ENCODE results near the gene ACACA.

The ACACA gene

DNA sequence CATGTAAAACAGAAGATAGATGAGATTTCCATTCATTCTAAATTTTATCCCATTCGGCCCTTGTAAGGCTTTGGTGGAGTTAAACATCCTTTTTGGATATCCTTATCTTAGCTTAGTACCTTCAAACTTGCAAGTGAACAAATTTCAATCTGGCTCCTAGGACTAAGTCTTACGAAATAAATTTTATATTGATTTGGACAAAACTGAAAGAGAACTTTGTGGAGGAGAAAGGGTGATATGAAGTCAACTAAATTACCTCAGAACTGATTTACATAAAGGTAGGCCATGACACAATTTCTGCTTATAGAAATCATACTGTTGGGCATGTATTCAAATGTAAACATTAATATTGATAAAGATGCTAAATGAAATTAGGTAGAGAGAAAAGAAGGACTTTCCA is 206.1 kb downstream of the ACACA start:
- no peaks in the 10 kb centered on the region for H3K9me3 Mint-ChIP-seq
- no peak overlapping the region for H3K4me3 Mint-ChIP-seq
- no peaks in the 10 kb centered on the region for H3K4me1 Mint-ChIP-seq
- H3K36me3 Mint-ChIP-seq = peaks cover 13% of the 10 kb centered on the region
- CTCF ChIA-PET = no interaction called here
- no peaks in the 10 kb centered on the region for H3K27me3 Mint-ChIP-seq
- no peak overlapping the region for H3K27ac Mint-ChIP-seq
- DNase-seq = no peak

DNA sequence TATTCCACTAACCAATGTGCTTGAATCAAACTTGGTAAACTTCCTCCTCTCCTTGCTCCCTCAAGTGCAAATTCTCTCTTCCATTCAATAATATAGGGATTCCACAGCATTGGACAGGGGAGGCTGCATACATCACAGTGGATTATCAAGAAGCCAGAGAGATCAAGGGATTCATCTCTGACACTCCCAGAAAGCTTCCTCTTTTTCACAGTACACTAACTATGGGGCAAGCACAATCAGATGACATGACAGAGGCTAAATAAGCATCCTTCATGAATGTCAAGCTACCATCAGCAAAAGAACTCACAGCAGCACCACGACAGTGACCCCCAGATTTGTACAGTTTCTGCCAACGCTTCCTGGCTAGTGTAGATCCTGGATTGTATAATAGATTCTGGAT is 209.3 kb downstream of the ACACA start:
- peaks cover 10% of the 10 kb centered on the region for H3K36me3 Mint-ChIP-seq
- CTCF ChIA-PET = interaction anchor here (0.9 to 1.3 kb wide), 2 partner anchors 10 to 16 kb away, joined by 4 read pairs; no protein-coding TSS in a partner anchor

DNA sequence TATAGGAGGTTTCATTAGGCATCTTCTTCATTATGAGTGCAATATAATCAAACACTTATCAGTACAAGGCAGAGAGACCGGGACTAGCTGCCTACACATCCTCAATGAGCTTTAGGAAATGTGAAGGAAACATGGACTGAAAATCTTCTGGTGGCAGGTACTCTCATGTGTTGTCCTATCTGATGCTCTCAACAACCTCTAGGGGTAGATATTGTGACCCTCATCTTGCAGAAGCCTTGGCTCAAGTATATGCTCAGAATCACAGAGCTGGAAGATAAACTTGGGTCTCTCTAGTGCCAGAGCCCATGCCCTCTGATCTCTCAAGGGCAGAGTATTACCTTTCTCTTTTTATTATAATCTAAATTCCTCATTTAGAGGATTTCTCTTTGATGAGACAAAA is 212.4 kb downstream of the ACACA start:
- no peak for DNase-seq
- H3K9me3 Mint-ChIP-seq = no peaks in the 10 kb centered on the region
- peaks cover 16% of the 10 kb centered on the region for H3K36me3 Mint-ChIP-seq
- no peak overlapping the region for H3K4me3 Mint-ChIP-seq
- H3K27me3 Mint-ChIP-seq = no peaks in the 10 kb centered on the region
- H3K4me1 Mint-ChIP-seq = no peaks in the 10 kb centered on the region
- no peak overlapping the region for H3K27ac Mint-ChIP-seq
- CTCF ChIA-PET = no interaction called here

More for the DNA sequence above, 209.3 kb downstream of the ACACA start:
- H3K4me1 Mint-ChIP-seq = no peaks in the 10 kb centered on the region
- H3K9me3 Mint-ChIP-seq = no peaks in the 10 kb centered on the region
- H3K27ac Mint-ChIP-seq = no peak overlapping the region
- DNase-seq = no peak
- H3K4me3 Mint-ChIP-seq = no peak overlapping the region
- H3K27me3 Mint-ChIP-seq = no peaks in the 10 kb centered on the region

DNA sequence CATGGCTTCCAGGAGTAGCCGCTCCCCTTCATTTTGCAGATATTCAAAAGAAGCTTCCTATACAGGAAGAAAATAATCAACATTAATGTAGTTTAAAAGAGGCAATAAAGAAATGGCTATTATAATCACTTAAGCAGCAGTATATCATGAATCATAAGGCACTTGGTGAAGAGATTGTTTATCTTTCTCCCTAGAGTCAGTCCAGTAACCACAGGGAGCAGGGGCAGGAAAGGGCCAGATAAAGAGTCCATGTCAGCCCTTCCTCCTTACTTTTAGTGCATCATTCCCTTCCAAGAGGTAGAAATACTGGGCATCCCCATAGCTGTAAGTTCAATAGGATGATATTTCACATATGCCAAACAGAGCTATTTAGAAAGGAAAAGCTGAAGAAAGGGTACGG is 215.4 kb downstream of the ACACA start:
- no peaks in the 10 kb centered on the region for H3K4me1 Mint-ChIP-seq
- no peaks in the 10 kb centered on the region for H3K27me3 Mint-ChIP-seq
- H3K36me3 Mint-ChIP-seq = peaks cover 25% of the 10 kb centered on the region
- H3K4me3 Mint-ChIP-seq = no peak overlapping the region
- CTCF ChIA-PET = interaction anchor here (0.7 kb wide), 1 partner anchor 16 kb away, joined by 3 read pairs; no protein-coding TSS in a partner anchor
- H3K9me3 Mint-ChIP-seq = no peaks in the 10 kb centered on the region
- no peak for DNase-seq
- no peak overlapping the region for H3K27ac Mint-ChIP-seq

DNA sequence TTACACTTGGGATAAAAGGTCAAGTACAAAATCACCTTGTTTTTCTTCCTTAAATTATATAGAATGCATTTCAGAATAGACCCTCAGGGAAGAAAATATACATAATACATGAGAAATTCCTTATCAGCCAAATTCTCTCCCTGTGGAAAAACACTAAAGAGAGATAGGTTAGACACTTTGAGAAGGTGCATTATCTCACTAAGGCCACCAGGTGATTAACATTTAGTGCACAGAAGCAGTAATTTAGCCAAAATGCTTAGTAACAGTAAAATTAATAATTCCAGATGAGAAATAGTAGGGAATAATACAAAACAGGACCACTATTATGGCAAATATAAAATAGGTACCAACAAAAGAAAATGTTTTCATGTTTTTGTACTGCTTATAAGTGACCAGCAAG is 216.1 kb downstream of the ACACA start:
- CTCF ChIA-PET = interaction anchor here (0.6 kb wide), 1 partner anchor 14 kb away, joined by 3 read pairs; no protein-coding TSS in a partner anchor
- DNase-seq = no peak

DNA sequence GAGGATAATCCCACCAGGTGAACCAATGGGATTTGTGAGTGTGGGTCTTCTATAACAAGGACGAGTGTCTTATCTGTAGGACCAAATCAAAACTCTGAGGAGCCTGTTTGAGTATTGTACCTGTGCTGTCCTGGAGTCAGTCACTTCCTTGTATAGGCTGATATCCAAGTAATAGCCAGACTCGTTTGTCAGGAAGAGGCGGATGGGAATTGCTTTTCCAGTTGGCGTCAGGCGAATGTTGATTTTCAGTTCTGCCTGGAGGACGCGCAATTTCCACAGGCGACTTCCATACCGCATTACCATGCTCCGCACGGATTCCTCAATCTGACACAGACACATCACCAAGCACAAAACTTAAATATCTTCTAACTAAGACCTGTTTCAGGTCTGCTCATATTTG is 218.5 kb downstream of the ACACA start:
- Mint-ChIP-seq H3K27me3 (no peaks in the 10 kb centered on the region), H3K27ac (no peak overlapping the region), H3K4me3 (no peak overlapping the region), H3K9me3 (no peaks in the 10 kb centered on the region), H3K36me3 (peaks cover 25% of the 10 kb centered on the region), H3K4me1 (no peaks in the 10 kb centered on the region)
- DNase-seq = no peak
- CTCF ChIA-PET = no interaction called here

More for the DNA sequence above, 216.1 kb downstream of the ACACA start:
- Mint-ChIP-seq H3K27ac (no peak overlapping the region), H3K4me1 (no peaks in the 10 kb centered on the region), H3K36me3 (peaks cover 27% of the 10 kb centered on the region), H3K4me3 (no peak overlapping the region), H3K27me3 (no peaks in the 10 kb centered on the region), H3K9me3 (no peaks in the 10 kb centered on the region)

DNA sequence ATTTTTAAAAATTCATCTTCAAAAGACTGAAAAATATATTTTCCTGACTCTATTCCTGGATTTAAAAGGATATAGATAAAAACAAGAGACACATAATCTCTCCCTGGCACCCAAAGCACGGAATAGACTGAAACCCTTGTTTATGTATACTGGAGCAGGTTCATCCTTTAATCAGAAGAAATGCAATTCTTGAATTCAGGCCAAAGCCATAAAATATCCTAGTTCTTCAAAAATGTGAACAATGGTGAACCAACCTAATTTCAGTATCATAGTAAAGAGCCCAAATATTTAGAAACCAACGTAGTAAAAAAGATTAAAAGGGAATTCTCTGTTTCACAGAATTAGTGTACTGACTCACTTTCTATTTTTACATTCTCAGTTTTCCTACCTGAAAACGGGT is 219.4 kb downstream of the ACACA start:
- no peak overlapping the region for H3K4me3 Mint-ChIP-seq
- no peaks in the 10 kb centered on the region for H3K4me1 Mint-ChIP-seq
- H3K36me3 Mint-ChIP-seq = peaks cover 22% of the 10 kb centered on the region
- H3K27ac Mint-ChIP-seq = no peak overlapping the region
- no peak for DNase-seq
- CTCF ChIA-PET = no interaction called here
- no peaks in the 10 kb centered on the region for H3K9me3 Mint-ChIP-seq
- no peaks in the 10 kb centered on the region for H3K27me3 Mint-ChIP-seq

DNA sequence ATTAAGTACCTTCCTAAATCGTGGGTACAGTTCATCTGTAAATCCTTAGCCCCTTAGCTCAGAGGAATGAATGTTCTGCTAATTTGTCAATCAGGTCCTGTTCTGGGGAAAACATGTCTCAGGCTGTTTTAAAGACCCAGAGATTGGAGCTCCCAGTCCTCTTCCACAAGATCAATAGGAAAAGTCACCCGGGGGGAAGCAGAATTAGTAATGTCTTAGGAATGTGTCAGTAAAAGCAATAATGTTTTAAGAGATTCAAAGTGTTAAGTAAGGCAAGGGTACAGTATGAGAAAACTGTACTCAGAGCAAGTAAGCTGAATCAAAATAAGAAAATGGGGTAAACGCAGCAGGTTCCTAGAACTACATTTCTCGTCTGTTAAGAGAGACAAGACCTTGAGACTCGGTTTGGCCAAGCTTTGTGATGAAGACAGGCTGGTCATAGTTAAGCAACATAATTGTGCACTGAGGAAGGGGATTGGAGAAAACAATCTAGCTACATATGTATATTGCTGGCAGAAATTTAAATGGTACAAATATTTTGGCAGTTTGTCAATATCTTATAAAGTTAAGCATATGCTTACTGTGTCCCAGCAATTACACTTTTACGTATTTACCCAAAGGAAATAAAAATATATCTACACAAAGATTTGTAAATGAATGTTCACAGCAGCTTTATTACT is 223.7 kb downstream of the ACACA start:
- Mint-ChIP-seq H3K4me1 (no peaks in the 10 kb centered on the region), H3K27ac (no peak overlapping the region), H3K36me3 (peaks cover 23% of the 10 kb centered on the region), H3K4me3 (no peak overlapping the region), H3K9me3 (no peaks in the 10 kb centered on the region), H3K27me3 (no peaks in the 10 kb centered on the region)
- CTCF ChIA-PET = no interaction called here
- DNase-seq = no peak

DNA sequence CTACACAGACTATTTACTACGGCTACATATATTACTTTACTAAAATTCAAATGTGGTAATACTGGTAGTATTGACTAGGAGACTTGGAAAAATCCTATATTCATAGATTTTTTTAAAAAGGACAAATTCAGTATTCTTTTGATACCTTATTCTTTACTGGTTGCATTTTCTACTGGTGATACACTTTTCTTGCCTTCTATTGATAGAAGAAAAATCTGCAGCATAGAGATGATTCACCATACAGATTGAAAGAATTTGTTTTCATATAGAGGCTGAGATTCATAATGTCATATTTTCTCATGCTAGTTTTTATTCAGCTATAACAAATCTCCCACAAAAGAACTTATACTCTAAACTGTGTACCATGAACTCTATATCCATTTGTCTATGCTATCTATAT is 226.3 kb downstream of the ACACA start:
- no peak overlapping the region for H3K4me3 Mint-ChIP-seq
- no peaks in the 10 kb centered on the region for H3K9me3 Mint-ChIP-seq
- H3K4me1 Mint-ChIP-seq = no peaks in the 10 kb centered on the region
- CTCF ChIA-PET = no interaction called here
- H3K36me3 Mint-ChIP-seq = peaks cover 13% of the 10 kb centered on the region
- H3K27me3 Mint-ChIP-seq = no peaks in the 10 kb centered on the region
- no peak for DNase-seq
- no peak overlapping the region for H3K27ac Mint-ChIP-seq

DNA sequence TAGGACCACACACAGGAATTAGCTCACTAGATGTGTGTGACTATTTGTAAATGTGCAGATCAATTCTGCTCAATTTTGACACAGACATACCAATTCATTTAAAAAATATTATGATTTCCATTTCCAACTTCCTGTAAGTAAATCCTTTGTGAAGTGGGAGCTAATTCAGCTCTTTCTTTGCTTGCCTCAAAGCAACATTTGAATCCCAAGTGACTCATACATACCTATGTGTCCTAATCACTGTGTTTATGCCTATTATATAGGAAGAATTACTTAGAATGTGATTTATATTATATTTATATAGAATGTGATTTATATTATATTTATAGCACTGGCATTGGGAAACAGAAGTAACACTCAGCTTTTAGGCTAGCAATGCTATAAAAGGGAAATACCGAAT is 226.7 kb downstream of the ACACA start:
- Mint-ChIP-seq H3K27me3 (no peaks in the 10 kb centered on the region), H3K36me3 (peaks cover 13% of the 10 kb centered on the region), H3K4me3 (no peak overlapping the region), H3K27ac (no peak overlapping the region), H3K4me1 (no peaks in the 10 kb centered on the region), H3K9me3 (no peaks in the 10 kb centered on the region)
- DNase-seq = no peak
- CTCF ChIA-PET = no interaction called here

DNA sequence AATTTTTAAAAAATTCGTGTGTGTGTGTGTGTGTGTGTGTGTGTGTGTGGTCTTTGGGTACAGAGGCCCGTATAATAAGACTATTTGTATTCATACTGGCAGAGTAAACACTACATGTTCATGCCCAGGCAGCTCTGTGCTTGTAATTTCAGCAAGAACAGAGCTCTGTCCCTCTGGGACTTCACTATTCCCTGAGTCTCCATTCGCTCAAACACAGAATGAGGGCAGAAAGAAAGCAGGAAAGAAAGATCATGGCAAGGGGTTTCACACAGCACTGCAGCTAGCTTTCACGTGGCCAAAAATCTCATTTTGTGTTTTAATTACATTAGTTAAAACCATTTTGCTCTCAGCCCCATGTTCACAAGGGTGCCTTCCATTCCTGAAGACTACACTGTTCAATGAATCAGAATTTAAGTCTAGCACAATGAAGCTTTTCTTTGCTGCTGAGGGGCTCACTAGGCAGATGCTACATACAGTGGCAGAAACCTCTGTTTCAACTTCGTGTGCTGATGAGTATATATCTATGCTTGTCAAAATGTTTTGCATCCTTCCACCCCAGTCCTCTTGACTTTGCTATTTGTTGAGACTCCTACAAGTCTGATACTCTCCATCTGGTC is 229.3 kb downstream of the ACACA start:
- Mint-ChIP-seq H3K27me3 (no peaks in the 10 kb centered on the region), H3K36me3 (peaks cover 13% of the 10 kb centered on the region), H3K27ac (no peak overlapping the region), H3K4me3 (no peak overlapping the region), H3K9me3 (no peaks in the 10 kb centered on the region), H3K4me1 (no peaks in the 10 kb centered on the region)
- DNase-seq = no peak
- CTCF ChIA-PET = no interaction called here

DNA sequence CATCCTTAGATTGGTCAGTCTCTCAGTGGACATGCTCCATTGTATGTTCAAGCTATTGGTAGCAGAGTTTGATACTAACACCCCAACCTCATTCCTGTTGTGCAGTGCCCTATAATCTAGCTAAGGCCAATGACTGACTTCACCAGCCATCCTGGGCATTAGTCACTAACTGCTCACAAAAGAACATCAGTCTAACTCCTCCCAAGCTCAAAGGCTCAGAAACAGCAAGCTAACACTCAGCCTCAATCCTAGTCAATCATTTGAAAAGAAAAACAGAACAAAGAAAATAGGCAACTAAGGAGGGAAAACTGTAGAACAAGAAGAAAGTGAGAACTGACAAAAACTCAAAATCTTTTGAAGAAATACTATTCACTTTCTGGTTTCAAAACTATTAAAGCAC is 229.9 kb downstream of the ACACA start:
- Mint-ChIP-seq H3K9me3 (no peaks in the 10 kb centered on the region), H3K27me3 (no peaks in the 10 kb centered on the region), H3K4me3 (no peak overlapping the region), H3K36me3 (peaks cover 13% of the 10 kb centered on the region), H3K4me1 (no peaks in the 10 kb centered on the region), H3K27ac (no peak overlapping the region)
- DNase-seq = no peak
- CTCF ChIA-PET = no interaction called here

DNA sequence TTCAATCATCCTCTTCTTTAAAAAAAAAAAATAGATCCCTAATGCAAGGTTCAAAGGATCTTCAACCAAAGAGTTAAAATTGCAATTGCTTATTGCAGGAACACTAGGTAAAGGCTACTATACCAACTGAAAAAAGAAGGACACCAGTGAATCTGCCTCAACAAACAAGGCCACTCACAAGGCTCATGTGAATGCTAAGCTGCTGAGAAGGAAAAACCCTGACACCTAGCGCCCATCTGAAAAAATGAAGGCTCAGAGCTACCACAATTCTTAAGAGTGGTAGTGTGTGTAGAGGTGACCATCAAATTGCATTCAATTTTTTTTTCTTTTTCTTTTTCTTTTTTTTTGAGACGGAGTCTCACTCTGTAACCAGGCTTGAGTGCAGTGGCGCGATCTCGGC is 232.4 kb downstream of the ACACA start:
- no peak for DNase-seq
- H3K4me3 Mint-ChIP-seq = no peak overlapping the region
- no peaks in the 10 kb centered on the region for H3K27me3 Mint-ChIP-seq
- no peaks in the 10 kb centered on the region for H3K4me1 Mint-ChIP-seq
- H3K27ac Mint-ChIP-seq = no peak overlapping the region
- CTCF ChIA-PET = interaction anchor here (0.7 kb wide), 1 partner anchor 572 kb away, joined by 3 read pairs; no protein-coding TSS in a partner anchor
- H3K36me3 Mint-ChIP-seq = peaks cover 9% of the 10 kb centered on the region
- H3K9me3 Mint-ChIP-seq = no peaks in the 10 kb centered on the region

DNA sequence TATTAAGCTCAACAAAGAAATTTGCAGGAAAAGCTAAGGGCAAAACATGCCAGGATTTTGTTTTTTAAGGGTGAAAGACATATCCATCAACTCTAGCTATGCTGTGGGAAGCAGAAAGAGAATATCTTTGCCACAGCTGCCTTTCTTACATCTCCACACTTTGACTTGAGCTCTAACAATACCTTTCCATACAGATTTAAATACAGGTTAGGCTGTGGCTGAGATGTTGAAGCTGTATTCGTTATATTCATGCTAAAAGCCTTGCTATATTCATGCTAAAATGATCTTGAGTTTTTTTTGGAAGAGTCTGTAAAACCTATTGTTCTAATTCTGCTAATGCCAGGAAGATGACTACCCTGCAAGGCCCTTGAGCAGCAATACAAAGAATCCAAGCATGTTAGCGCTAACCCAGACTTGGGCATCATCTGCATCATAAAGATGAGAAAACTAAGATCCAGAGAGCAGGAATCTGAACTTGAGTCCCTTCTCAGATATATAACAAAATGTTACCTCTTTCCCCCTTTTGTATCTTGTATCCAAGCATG is 235.7 kb downstream of the ACACA start:
- Mint-ChIP-seq H3K36me3 (peaks cover 3% of the 10 kb centered on the region), H3K4me1 (no peaks in the 10 kb centered on the region), H3K4me3 (no peak overlapping the region), H3K27me3 (no peaks in the 10 kb centered on the region), H3K27ac (no peak overlapping the region), H3K9me3 (no peaks in the 10 kb centered on the region)
- no peak for DNase-seq
- CTCF ChIA-PET = no interaction called here

DNA sequence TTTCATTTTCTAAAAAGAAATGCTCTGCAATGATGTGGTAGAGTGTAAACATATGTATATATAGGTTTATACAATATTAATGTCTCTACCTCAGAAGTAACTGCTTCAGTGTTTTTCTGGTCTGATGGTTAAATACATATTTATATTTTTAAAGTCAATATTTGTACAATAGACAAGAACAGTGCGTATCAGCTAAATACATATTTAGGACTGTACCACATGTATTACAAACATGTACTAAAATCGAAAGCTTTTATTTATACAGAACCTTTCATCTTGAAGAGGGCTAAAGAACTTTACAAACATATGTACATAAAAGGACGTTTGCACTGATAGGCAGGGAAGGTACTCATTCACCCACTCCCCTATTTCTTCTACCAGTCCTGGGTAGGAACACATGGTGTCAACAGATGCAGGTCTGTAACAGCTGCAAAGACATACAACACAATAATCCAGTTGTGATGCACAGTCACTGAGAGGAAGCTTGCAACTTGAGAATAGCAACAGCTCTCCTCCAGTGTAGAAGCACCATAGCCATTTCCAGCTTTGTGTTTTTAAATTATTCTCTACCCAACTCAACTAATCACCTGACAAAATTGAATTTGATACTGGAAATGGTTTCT is 237.8 kb downstream of the ACACA start:
- CTCF ChIA-PET = no interaction called here
- no peak overlapping the region for H3K27ac Mint-ChIP-seq

More for the DNA sequence above, 237.8 kb downstream of the ACACA start:
- Mint-ChIP-seq H3K36me3 (peaks cover 3% of the 10 kb centered on the region), H3K9me3 (no peaks in the 10 kb centered on the region), H3K4me3 (no peak overlapping the region), H3K4me1 (no peaks in the 10 kb centered on the region), H3K27me3 (no peaks in the 10 kb centered on the region)
- DNase-seq = no peak
